DMS79 (cell line): Measurements from ENCODE around the gene ORC3.
"Not testable (repeated sequence)": the region's sequence is repeated elsewhere in the genome, so short reads cannot be mapped to it uniquely, and the experiment has no call there.

Experiments
- DNase-seq: peaks from one replicate; lab custom pipeline; 2025; lab: John Stamatoyannopoulos, UW

The ORC3 gene

GRCh38 chr6:87697581-87698546, 107.9 kb downstream of the ORC3 start:
- DNase-seq = peak; percentile 43

- DNase-seq = no peak
Measured at GRCh38 chr6:87698547-87699006, 108.6 kb downstream of the ORC3 start.

GRCh38 chr6:87699576-87699975, 109.6 kb downstream of the ORC3 start:
- no peak for DNase-seq

- DNase-seq = no peak
Measured at GRCh38 chr6:87700397-87701343, 110.7 kb downstream of the ORC3 start.

- DNase-seq = no peak
Measured at GRCh38 chr6:87701344-87701675, 111.4 kb downstream of the ORC3 start.

- peak; percentile 98 for DNase-seq
Measured at GRCh38 chr6:87701676-87702588, 112.0 kb downstream of the ORC3 start, which contains the start of gene AKIRIN2. AKIRIN2 (minus strand) TSS chr6:87702233; CDS start chr6:87701684, 549 bp downstream.

GRCh38 chr6:87702589-87702945, 112.6 kb downstream of the ORC3 start:
- no peak for DNase-seq

GRCh38 chr6:87703039-87703438, 113.1 kb downstream of the ORC3 start:
- not testable (repeated sequence) for DNase-seq

- no peak for DNase-seq
Measured at GRCh38 chr6:87705070-87705691, 115.2 kb downstream of the ORC3 start.

GRCh38 chr6:87706187-87706966, 116.4 kb downstream of the ORC3 start:
- no peak for DNase-seq

- not testable (repeated sequence) for DNase-seq
Measured at GRCh38 chr6:87708581-87709427, 118.9 kb downstream of the ORC3 start.

GRCh38 chr6:87710090-87710489, 120.2 kb downstream of the ORC3 start:
- no peak for DNase-seq

- not testable (repeated sequence) for DNase-seq
Measured at GRCh38 chr6:87712713-87713112, 122.8 kb downstream of the ORC3 start.

- no peak for DNase-seq
Measured at GRCh38 chr6:87714093-87714842, 124.3 kb downstream of the ORC3 start.
